GM23248 (cell line): ENCODE data around the gene DRD4.

Experiments
- EZH2 ChIP-seq: fragments of 200-600 bp; sonication (generic); IDR thresholded peaks from 2 replicates; pipeline ENCODE4 v1.6.1; 2018; ENCODE audit warnings: antibody characterized with exemption, mild to moderate bottlenecking; ENCODE audit not compliant: insufficient read depth, poor library complexity, severe bottlenecking
- EZH2phosphoT487 ChIP-seq: fragments of 200-600 bp; sonication (generic); IDR thresholded peaks from 2 replicates; pipeline ENCODE4 v1.6.1; 2018; ENCODE audit warnings: antibody characterized with exemption, moderate library complexity, mild to moderate bottlenecking, low read depth; ENCODE audit not compliant: insufficient read depth

DNA sequence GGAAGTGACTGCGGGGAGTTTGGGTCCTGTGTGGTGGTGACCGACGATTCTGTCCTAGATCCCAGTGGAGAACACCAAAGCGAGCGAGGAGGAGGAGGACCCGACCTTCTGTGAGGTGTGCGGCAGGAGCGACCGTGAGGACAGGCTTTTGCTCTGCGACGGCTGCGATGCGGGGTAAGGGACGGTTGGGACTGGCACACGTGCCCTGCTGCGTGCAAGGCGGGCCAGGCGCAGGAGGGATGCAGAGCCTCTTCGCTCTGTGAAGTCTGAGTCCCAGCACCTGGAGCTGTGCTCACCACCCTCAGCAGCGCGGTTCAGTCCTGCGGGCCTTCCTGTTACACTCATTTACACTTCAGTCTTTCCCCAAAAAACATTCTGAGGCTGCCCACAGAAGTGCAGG is 44.6 kb upstream of the DRD4 start:
- TF ChIP-seq EZH2phosphoT487: no peak
- no peak for TF ChIP-seq EZH2
